ENCODE measurements around the gene SLC16A10.

DNA sequence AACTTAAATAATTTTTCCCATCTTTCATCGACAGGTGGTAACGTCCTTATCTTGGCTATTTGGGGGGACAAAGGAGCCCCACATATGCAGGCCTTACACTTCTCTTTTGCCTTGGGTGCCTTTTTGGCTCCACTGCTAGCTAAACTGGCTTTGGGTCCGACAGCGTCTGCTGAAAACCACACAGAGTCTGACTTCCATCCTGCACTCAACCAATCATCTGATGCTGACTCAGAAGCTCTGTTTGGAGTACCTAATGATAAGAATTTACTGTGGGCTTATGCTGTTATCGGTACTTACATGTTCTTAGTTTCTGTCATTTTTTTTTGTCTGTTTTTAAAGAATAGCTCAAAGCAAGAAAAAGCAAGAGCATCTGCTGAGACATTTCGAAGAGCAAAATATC, 178.5 kb downstream of the SLC16A10 start:
- no peak for TF ChIP-seq POLR2AphosphoS5 (IDR thresholded peaks at IDR 0.05; ENCODE audit: low read depth, low read length)
- TF ChIP-seq, protein P1, sequence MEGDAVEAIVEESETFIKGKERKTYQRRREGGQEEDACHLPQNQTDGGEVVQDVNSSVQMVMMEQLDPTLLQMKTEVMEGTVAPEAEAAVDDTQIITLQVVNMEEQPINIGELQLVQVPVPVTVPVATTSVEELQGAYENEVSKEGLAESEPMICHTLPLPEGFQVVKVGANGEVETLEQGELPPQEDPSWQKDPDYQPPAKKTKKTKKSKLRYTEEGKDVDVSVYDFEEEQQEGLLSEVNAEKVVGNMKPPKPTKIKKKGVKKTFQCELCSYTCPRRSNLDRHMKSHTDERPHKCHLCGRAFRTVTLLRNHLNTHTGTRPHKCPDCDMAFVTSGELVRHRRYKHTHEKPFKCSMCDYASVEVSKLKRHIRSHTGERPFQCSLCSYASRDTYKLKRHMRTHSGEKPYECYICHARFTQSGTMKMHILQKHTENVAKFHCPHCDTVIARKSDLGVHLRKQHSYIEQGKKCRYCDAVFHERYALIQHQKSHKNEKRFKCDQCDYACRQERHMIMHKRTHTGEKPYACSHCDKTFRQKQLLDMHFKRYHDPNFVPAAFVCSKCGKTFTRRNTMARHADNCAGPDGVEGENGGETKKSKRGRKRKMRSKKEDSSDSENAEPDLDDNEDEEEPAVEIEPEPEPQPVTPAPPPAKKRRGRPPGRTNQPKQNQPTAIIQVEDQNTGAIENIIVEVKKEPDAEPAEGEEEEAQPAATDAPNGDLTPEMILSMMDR (IDR thresholded peaks at IDR 0.05; ENCODE audit: control extremely low read depth in 1 of 3, insufficient read depth in 1 of 3, low read depth in 1 of 3, low read length in 3 of 3) = no peak
- TF ChIP-seq POLR2A (IDR thresholded peaks at IDR 0.05; ENCODE audit: control extremely low read depth in 1 of 2, low read depth in 2 of 2, low read length in 2 of 2) = no peak
